Measurements from ENCODE around the gene DYNLL2. TPM values are rescaled to one million over a fixed set of nuclear protein-coding genes. Genes with fewer than 3 reads are reported as not detected.
"Not testable (repeated sequence)": the region's sequence is repeated elsewhere in the genome, so short reads cannot be mapped to it uniquely, and the experiment has no call there.

Gene DYNLL2
- total RNA-seq, 2 donors from 2014 or later: 20.6 to 28.5 TPM

DNA sequence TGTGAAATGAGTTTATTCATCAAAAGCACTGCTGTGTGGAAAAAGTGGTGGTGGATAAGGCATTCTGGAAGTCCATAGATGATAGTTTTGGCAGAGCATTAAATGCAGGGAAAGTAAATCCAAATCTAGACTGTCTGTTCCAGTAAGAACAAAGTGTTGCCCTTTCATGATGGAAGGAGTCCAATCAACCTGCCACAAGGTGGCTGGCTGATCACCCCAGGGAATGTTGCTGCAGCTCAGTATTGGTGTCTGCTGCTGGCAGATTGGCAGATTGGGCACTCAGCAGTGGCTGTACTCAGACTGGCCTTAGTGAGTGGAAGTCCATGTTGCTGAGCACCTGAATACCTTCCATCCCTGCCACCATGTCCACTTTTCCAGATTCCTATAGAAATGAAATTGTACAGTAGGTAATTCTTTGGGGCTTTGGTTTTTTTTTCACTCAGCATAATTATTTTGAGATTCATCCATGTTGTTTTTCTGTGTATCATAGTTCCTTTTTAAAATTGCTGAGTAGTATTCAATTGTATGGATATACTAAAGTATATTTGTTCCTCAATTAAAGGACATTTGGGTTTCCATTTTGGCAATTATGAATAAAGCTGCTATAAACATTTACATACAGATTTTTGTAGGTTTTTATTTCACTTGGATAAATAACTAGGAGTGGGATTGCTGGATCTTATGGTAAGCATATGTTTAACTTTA is 14.3 kb downstream of the DYNLL2 start:
- H3K36me3 ChIP-seq: peaks cover 1% of the 10 kb centered on the region
- TF ChIP-seq, protein P1, sequence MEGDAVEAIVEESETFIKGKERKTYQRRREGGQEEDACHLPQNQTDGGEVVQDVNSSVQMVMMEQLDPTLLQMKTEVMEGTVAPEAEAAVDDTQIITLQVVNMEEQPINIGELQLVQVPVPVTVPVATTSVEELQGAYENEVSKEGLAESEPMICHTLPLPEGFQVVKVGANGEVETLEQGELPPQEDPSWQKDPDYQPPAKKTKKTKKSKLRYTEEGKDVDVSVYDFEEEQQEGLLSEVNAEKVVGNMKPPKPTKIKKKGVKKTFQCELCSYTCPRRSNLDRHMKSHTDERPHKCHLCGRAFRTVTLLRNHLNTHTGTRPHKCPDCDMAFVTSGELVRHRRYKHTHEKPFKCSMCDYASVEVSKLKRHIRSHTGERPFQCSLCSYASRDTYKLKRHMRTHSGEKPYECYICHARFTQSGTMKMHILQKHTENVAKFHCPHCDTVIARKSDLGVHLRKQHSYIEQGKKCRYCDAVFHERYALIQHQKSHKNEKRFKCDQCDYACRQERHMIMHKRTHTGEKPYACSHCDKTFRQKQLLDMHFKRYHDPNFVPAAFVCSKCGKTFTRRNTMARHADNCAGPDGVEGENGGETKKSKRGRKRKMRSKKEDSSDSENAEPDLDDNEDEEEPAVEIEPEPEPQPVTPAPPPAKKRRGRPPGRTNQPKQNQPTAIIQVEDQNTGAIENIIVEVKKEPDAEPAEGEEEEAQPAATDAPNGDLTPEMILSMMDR (IDR thresholded peaks at IDR 0.05): no peak
- no peak overlapping the region for H3K4me3 ChIP-seq
- no peak overlapping the region for H3K27ac ChIP-seq
- H3K27me3 ChIP-seq (replicated peaks; ENCODE audit: insufficient read depth): no peaks in the 10 kb centered on the region
- no peaks in the 10 kb centered on the region for H3K9me3 ChIP-seq
- DNase-seq (ENCODE audit: low spot score) (no peak), ATAC-seq (ENCODE audit: insufficient number of reproducible peaks, low FRiP score, low read depth) (no peak)
- H3K4me1 ChIP-seq (ENCODE audit: control insufficient read depth in 1 of 2, low read depth in 2 of 2): no peaks in the 10 kb centered on the region

DNA sequence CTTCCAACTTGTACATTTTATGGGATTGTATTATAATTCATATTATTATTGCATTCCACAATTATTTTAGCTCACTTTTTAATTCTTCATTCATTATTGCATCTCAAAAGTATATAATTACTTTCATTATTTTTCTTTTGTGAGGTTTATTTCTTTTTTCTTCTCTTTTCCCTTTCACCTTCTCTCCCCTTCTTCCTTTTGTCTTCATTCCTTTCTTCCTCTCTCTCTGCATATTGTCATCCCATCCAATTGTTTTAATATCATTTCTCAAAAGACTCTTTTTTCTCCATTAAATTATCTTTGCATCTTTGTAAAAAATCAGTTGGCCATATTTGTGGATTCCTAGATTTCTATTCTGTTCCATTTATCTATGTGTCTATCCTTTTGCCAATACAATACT is 17.3 kb downstream of the DYNLL2 start:
- no peak overlapping the region for H3K4me3 ChIP-seq
- no peaks in the 10 kb centered on the region for H3K36me3 ChIP-seq
- no peak for ATAC-seq (ENCODE audit: insufficient number of reproducible peaks, low FRiP score, low read depth)
- TF ChIP-seq, protein P1 (IDR thresholded peaks at IDR 0.05): no peak
- H3K9me3 ChIP-seq: no peaks in the 10 kb centered on the region
- H3K4me1 ChIP-seq (ENCODE audit: control insufficient read depth in 1 of 2, low read depth in 2 of 2): no peaks in the 10 kb centered on the region
- DNase-seq (ENCODE audit: low spot score): no peak
- H3K27me3 ChIP-seq (replicated peaks; ENCODE audit: insufficient read depth): no peaks in the 10 kb centered on the region
- no peak overlapping the region for H3K27ac ChIP-seq

- H3K27me3 ChIP-seq (replicated peaks; ENCODE audit: insufficient read depth); H3K4me3 ChIP-seq; H3K36me3 ChIP-seq; H3K9me3 ChIP-seq; H3K27ac ChIP-seq; DNase-seq (ENCODE audit: low spot score); H3K4me1 ChIP-seq (ENCODE audit: control insufficient read depth in 1 of 2, low read depth in 2 of 2); ATAC-seq (ENCODE audit: insufficient number of reproducible peaks, low FRiP score, low read depth): not testable (repeated sequence)
These were observed 18.7 kb downstream of the DYNLL2 start for GRCh38 chr17:58101898-58102297.

- Histone ChIP-seq H3K36me3 (no peaks in the 10 kb centered on the region), H3K27me3 (replicated peaks; ENCODE audit: insufficient read depth) (no peaks in the 10 kb centered on the region), H3K4me1 (ENCODE audit: control insufficient read depth in 1 of 2, low read depth in 2 of 2) (no peaks in the 10 kb centered on the region), H3K9me3 (no peaks in the 10 kb centered on the region), H3K27ac (no peak overlapping the region), H3K4me3 (no peak overlapping the region)
- no peak for ATAC-seq (ENCODE audit: insufficient number of reproducible peaks, low FRiP score, low read depth)
- TF ChIP-seq, protein P1 (IDR thresholded peaks at IDR 0.05): no peak
- no peak for DNase-seq (ENCODE audit: low spot score)
These were observed 21.9 kb downstream of the DYNLL2 start for GRCh38 chr17:58105093-58105492.

DNA sequence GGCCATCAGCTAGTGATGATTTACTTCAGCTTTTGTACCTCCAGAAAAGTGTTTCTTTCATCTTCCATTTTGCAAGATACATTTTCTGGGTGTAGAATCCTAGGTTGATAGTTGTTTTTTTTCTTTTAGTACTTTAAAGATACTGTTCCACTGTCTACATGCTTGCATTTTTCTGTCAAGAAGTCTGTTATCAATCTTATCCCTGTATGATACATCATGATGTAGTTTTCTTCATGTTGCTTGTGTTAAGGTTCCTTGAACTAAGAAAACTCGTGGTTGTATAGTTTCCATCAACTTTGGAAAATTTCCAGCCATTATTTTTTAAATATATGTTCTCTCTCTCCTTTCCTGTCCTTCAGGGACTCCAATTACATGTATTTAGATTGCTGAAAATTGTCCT is 24.1 kb downstream of the DYNLL2 start:
- H3K27me3 ChIP-seq (replicated peaks; ENCODE audit: insufficient read depth): no peaks in the 10 kb centered on the region
- no peaks in the 10 kb centered on the region for H3K4me1 ChIP-seq (ENCODE audit: control insufficient read depth in 1 of 2, low read depth in 2 of 2)
- H3K36me3 ChIP-seq: no peaks in the 10 kb centered on the region
- ATAC-seq (ENCODE audit: insufficient number of reproducible peaks, low FRiP score, low read depth) (no peak), DNase-seq (ENCODE audit: low spot score) (no peak)
- no peaks in the 10 kb centered on the region for H3K9me3 ChIP-seq
- TF ChIP-seq, protein P1 (IDR thresholded peaks at IDR 0.05): no peak
- H3K4me3 ChIP-seq: no peak overlapping the region
- no peak overlapping the region for H3K27ac ChIP-seq

- no peak overlapping the region for H3K4me3 ChIP-seq
- TF ChIP-seq, protein P1 (IDR thresholded peaks at IDR 0.05): no peak
- DNase-seq (ENCODE audit: low spot score) (no peak), ATAC-seq (ENCODE audit: insufficient number of reproducible peaks, low FRiP score, low read depth) (no peak)
- H3K4me1 ChIP-seq (ENCODE audit: control insufficient read depth in 1 of 2, low read depth in 2 of 2): no peaks in the 10 kb centered on the region
- H3K36me3 ChIP-seq: no peaks in the 10 kb centered on the region
- no peaks in the 10 kb centered on the region for H3K9me3 ChIP-seq
- no peaks in the 10 kb centered on the region for H3K27me3 ChIP-seq (replicated peaks; ENCODE audit: insufficient read depth)
- no peak overlapping the region for H3K27ac ChIP-seq
These were observed 26.0 kb downstream of the DYNLL2 start for GRCh38 chr17:58109197-58109596.

Measured in thoracic aorta (tissue), 2 donors.